HG03342 (cell line): Measurements from ENCODE around the gene CPLX3.
A peak's percentile ranks its signal among the peaks of the same experiment; 100 is the strongest.
"Not testable (repeated sequence)": the region's sequence is repeated elsewhere in the genome, so short reads cannot be mapped to it uniquely, and the experiment has no call there.

Experiments
- ATAC-seq: cut with Tn5 transposase; IDR thresholded peaks from one replicate; pipeline ENCODE4 v1.9.1; 2021; ENCODE audit warnings: mild to moderate bottlenecking, moderate library complexity; ENCODE audit not compliant: unreplicated experiment

The CPLX3 gene

GRCh38 chr15:74826364-74826819, at the start of gene CPLX3:
CPLX3 (plus strand) TSS chr15:74826627; CDS start chr15:74826704, 77 bp downstream.
- no peak for ATAC-seq

GRCh38 chr15:74776821-74777768, 49.3 kb upstream of the CPLX3 start:
- ATAC-seq: no peak

- no peak for ATAC-seq
These were observed 48.4 kb upstream of the CPLX3 start for GRCh38 chr15:74777769-74778598.

GRCh38 chr15:74778599-74778970, 47.8 kb upstream of the CPLX3 start:
- no peak for ATAC-seq

GRCh38 chr15:74779162-74779648, 47.2 kb upstream of the CPLX3 start:
- no peak for ATAC-seq

GRCh38 chr15:74780523-74781430, 45.6 kb upstream of the CPLX3 start:
- ATAC-seq: no peak

GRCh38 chr15:74781431-74782258, 44.8 kb upstream of the CPLX3 start, which contains the start of gene CSK:
CSK (plus strand) TSS chr15:74782080; CDS start chr15:74798298, 16,218 bp downstream.
- ATAC-seq: peak; percentile 28

- ATAC-seq: no peak
These were observed 44.0 kb upstream of the CPLX3 start for GRCh38 chr15:74782259-74783071.

- no peak for ATAC-seq
These were observed 43.2 kb upstream of the CPLX3 start for GRCh38 chr15:74783072-74783807.

- ATAC-seq: no peak
These were observed 42.6 kb upstream of the CPLX3 start for GRCh38 chr15:74783808-74784175.

GRCh38 chr15:74784426-74785193, 41.8 kb upstream of the CPLX3 start:
- ATAC-seq: no peak

GRCh38 chr15:74785194-74786032, 41.0 kb upstream of the CPLX3 start:
- no peak for ATAC-seq

GRCh38 chr15:74786081-74786480, 40.3 kb upstream of the CPLX3 start:
- ATAC-seq: not testable (repeated sequence)

GRCh38 chr15:74786551-74787165, 39.8 kb upstream of the CPLX3 start:
- ATAC-seq: no peak

- peak; percentile 40 for ATAC-seq
These were observed 39.0 kb upstream of the CPLX3 start for GRCh38 chr15:74787251-74788041.
